Measurements from ENCODE around the gene PRKCZ. TPM values are rescaled to one million over a fixed set of nuclear protein-coding genes. Genes with fewer than 3 reads are reported as not detected.

PRKCZ gene
- total and polyA plus RNA-seq, 2 of the 4 experiments (the other 2 are of a cell fraction) = 2.0 to 3.5 TPM

- H3K9me1 ChIP-seq (ENCODE audit: insufficient read depth, low read length) = no peaks in the 10 kb centered on the region
- ChIA-PET POLR2A (ENCODE audit: unreplicated experiment) (no interaction called here), CTCF (no interaction called here)
- no peak overlapping the region for H2AK5ac ChIP-seq (ENCODE audit: low read depth, low read length)
- H3K27ac ChIP-seq (ENCODE audit: insufficient read depth, low read length) = no peak overlapping the region
- dilution Hi-C loops (cut with HindIII; ENCODE audit: low sequenced_read_pairs, unreplicated experiment) (no loop called here), in situ Hi-C loops (cut with MboI; ENCODE audit: low sequenced_read_pairs) (no loop called here), intact Hi-C loops (cut with micrococcal nuclease) (no loop called here)
- no peak overlapping the region for H4K8ac ChIP-seq (ENCODE audit: low read depth in 2 of 2, low read length in 2 of 2)
- H3K4me2 ChIP-seq (ENCODE audit: low read depth, low read length) = no peak overlapping the region
- no peak overlapping the region for H3K18ac ChIP-seq (ENCODE audit: low read depth, low read length)
- no peaks in the 10 kb centered on the region for H3K79me1 ChIP-seq (ENCODE audit: low read depth in 1 of 2, low read length in 2 of 2)
- H3K9me3 ChIP-seq (ENCODE audit: control insufficient read depth, insufficient read depth, low read length) = no peaks in the 10 kb centered on the region
- no peak for DNase-seq
- H2BK120ac ChIP-seq (ENCODE audit: low read depth, low read length) = no peak overlapping the region
- no peak overlapping the region for H3K9ac ChIP-seq (ENCODE audit: low read depth, low read length)
- no peak overlapping the region for H2BK5ac ChIP-seq (ENCODE audit: low read depth, low read length, poor library complexity, severe bottlenecking)
- no peak for ATAC-seq (ENCODE audit: low read depth)
- no peak overlapping the region for H3K4ac ChIP-seq (ENCODE audit: low read depth, low read length)
- no peaks in the 10 kb centered on the region for H3K4me1 ChIP-seq (ENCODE audit: control insufficient read depth, insufficient read depth, low read length)
- H3K14ac ChIP-seq (replicated peaks; ENCODE audit: low read depth, low read length) = no peak overlapping the region
- H3K36me3 ChIP-seq (ENCODE audit: control insufficient read depth, insufficient read depth, low read length) = no peaks in the 10 kb centered on the region
- BruUV-seq (replicated peaks) = no TSS peak
- H4K91ac ChIP-seq (ENCODE audit: insufficient read depth, low read depth, low read length) = no peak overlapping the region
- 88% methylated on average over 10 of the region's 25 CpGs; no CpG with 5 or more reads in 1 of the 2 experiments for WGBS, 2 experiments (ENCODE audit: extremely low coverage in 2 of 2, insufficient read length in 1 of 2)
- H3K4me3 ChIP-seq (ENCODE audit: insufficient read depth, low read depth, low read length) = no peak overlapping the region
- H4K5ac ChIP-seq (ENCODE audit: low read depth, low read length) = no peak overlapping the region
- H3K27me3 ChIP-seq (ENCODE audit: control insufficient read depth, insufficient read depth, low read length) = peaks cover 80% of the 10 kb centered on the region
- H3K56ac ChIP-seq (ENCODE audit: extremely low read depth, insufficient read depth, low read length) = no peak overlapping the region
- H4K20me1 ChIP-seq (ENCODE audit: insufficient read depth, low read length) = no peaks in the 10 kb centered on the region
- TF ChIP-seq CHD1 (IDR thresholded peaks at IDR 0.05; ENCODE audit: low read depth, low read length) (no peak), POLR2A (IDR thresholded peaks at IDR 0.05; ENCODE audit: low read depth, low read length) (no peak), FOS (IDR thresholded peaks at IDR 0.05; ENCODE audit: low read depth, low read length) (no peak), MAFK (IDR thresholded peaks at IDR 0.05; ENCODE audit: low read depth, low read length) (no peak), RFX5 (IDR thresholded peaks at IDR 0.05; ENCODE audit: low read depth, low read length) (no peak), CEBPB (IDR thresholded peaks at IDR 0.05; ENCODE audit: low read depth, low read length) (no peak)
- no peak overlapping the region for H2BK20ac ChIP-seq (ENCODE audit: low read depth, low read length)
- no peak overlapping the region for H2AK9ac ChIP-seq (replicated peaks; ENCODE audit: low read depth, low read length, poor library complexity)
- H3K23ac ChIP-seq (ENCODE audit: low read depth, low read length) = no peak overlapping the region
- H2BK15ac ChIP-seq (ENCODE audit: low read depth, low read length) = no peak overlapping the region
- no peak overlapping the region for H2AFZ ChIP-seq (replicated peaks; ENCODE audit: low read length, poor library complexity)
Measured at GRCh38 chr1:2021550-2021949, 28.7 kb upstream of the PRKCZ start.
